SK-N-SH treated with all-trans-retinoic acid at 6 μM for 48 hours (cell line): ENCODE data around the gene KLHDC4.

Experiments used
- ATAC-seq: fragments of 200-7000 bp; cut with Tn5 transposase; 3 replicates; pipeline ENCODE4 v1.9.1; 2020; ENCODE audit warnings: mild to moderate bottlenecking, moderate library complexity
- ARNTL ChIP-seq: fragments of 450-650 bp; formaldehyde crosslinking; IDR thresholded peaks from 2 replicates; pipeline ENCODE4 v1.5.0; 2020; ENCODE audit warnings: low read depth, mild to moderate bottlenecking, moderate library complexity, borderline replicate concordance
- BACH2 ChIP-seq: fragments of 250-450 bp; sonication (Bioruptor Pico); IDR thresholded peaks from 2 replicates; pipeline ENCODE4 v1.9.0; 2021; ENCODE audit warnings: mild to moderate bottlenecking, borderline replicate concordance
- CREB5 ChIP-seq: fragments of 250-450 bp; sonication (Bioruptor Pico); IDR thresholded peaks from 2 replicates; pipeline ENCODE4 v1.5.1; 2020; ENCODE audit warnings: low read depth, mild to moderate bottlenecking, moderate library complexity
- CSDC2 ChIP-seq: fragments of 250-450 bp; sonication (Bioruptor Pico); IDR thresholded peaks from 2 replicates; pipeline ENCODE4 v1.5.0; 2020; ENCODE audit warnings: mild to moderate bottlenecking, moderate library complexity
- CSRNP3 ChIP-seq: fragments of 250-450 bp; sonication (Bioruptor Pico); IDR thresholded peaks from 2 replicates; pipeline ENCODE4 v1.5.1; 2021; ENCODE audit warnings: mild to moderate bottlenecking, moderate library complexity
- ESRRG ChIP-seq: fragments of 250-450 bp; sonication (Bioruptor Pico); IDR thresholded peaks from 2 replicates; pipeline ENCODE4 v1.6.1; 2021; ENCODE audit warnings: mild to moderate bottlenecking
- GLIS3 ChIP-seq: fragments of 250-450 bp; sonication (Bioruptor Pico); IDR thresholded peaks from 2 replicates; pipeline ENCODE4 v1.5.0; 2020; ENCODE audit warnings: mild to moderate bottlenecking, moderate library complexity
- ISL1 ChIP-seq: fragments of 250-450 bp; sonication (Bioruptor Pico); IDR thresholded peaks from 2 replicates; pipeline ENCODE4 v2.1.2; 2022; ENCODE audit warnings: mild to moderate bottlenecking, moderate library complexity
- OSR1 ChIP-seq: fragments of 250-450 bp; sonication (Bioruptor Pico); IDR thresholded peaks from 2 replicates; pipeline ENCODE4 v1.8.0; 2022; ENCODE audit warnings: moderate library complexity, mild to moderate bottlenecking, inconsistent platforms
- PATZ1 ChIP-seq: fragments of 250-450 bp; sonication (Bioruptor Pico); IDR thresholded peaks from 2 replicates; pipeline ENCODE4 v1.8.0; 2020; ENCODE audit warnings: mild to moderate bottlenecking, moderate library complexity, borderline replicate concordance
- POU6F1 ChIP-seq: fragments of 250-450 bp; sonication (Bioruptor Pico); IDR thresholded peaks from 2 replicates; pipeline ENCODE4 v1.8.0; 2021; ENCODE audit warnings: low read depth, mild to moderate bottlenecking, moderate library complexity, borderline replicate concordance
- PPARA ChIP-seq: fragments of 250-450 bp; sonication (Bioruptor Pico); IDR thresholded peaks from 2 replicates; pipeline ENCODE4 v1.5.0; 2020; ENCODE audit warnings: mild to moderate bottlenecking, borderline replicate concordance
- RARB ChIP-seq: fragments of 250-450 bp; sonication (Bioruptor Pico); IDR thresholded peaks from 2 replicates; pipeline ENCODE4 v1.8.0; 2021; ENCODE audit warnings: mild to moderate bottlenecking, moderate library complexity
- SNAI2 ChIP-seq: fragments of 250-450 bp; sonication (Bioruptor Pico); IDR thresholded peaks from 2 replicates; pipeline ENCODE4 v1.5.0; 2020; ENCODE audit warnings: mild to moderate bottlenecking, moderate library complexity
- TCF4 ChIP-seq: fragments of 250-450 bp; sonication (Bioruptor Pico); IDR thresholded peaks from 2 replicates; pipeline ENCODE4 v1.8.0; 2021; ENCODE audit warnings: mild to moderate bottlenecking, moderate library complexity, borderline replicate concordance
- TOX ChIP-seq: fragments of 250-450 bp; sonication (Bioruptor Pico); IDR thresholded peaks from 2 replicates; pipeline ENCODE4 v1.8.0; 2021; ENCODE audit warnings: mild to moderate bottlenecking, moderate library complexity, borderline replicate concordance
- TSHZ2 ChIP-seq: fragments of 250-450 bp; sonication (Bioruptor Pico); IDR thresholded peaks from 2 replicates; pipeline ENCODE4 v1.5.0; 2020; ENCODE audit warnings: mild to moderate bottlenecking, moderate library complexity
- ZC3H10 ChIP-seq: fragments of 250-450 bp; sonication (Bioruptor Pico); IDR thresholded peaks from 2 replicates; pipeline ENCODE4 v1.5.1; 2021; ENCODE audit warnings: mild to moderate bottlenecking, moderate library complexity
- ZFP3 ChIP-seq: fragments of 250-450 bp; sonication (Bioruptor Pico); IDR thresholded peaks from 2 replicates; pipeline ENCODE4 v1.5.0; 2020; ENCODE audit warnings: mild to moderate bottlenecking, moderate library complexity
- ZFP30 ChIP-seq: fragments of 450-650 bp; formaldehyde crosslinking; IDR thresholded peaks from 2 replicates; pipeline ENCODE4 v1.5.0; 2022; ENCODE audit warnings: mild to moderate bottlenecking, moderate library complexity
- ZNF565 ChIP-seq: fragments of 450-650 bp; formaldehyde crosslinking; conservative IDR thresholded peaks from 2 replicates; pipeline ENCODE4 v1.5.0; 2020; ENCODE audit warnings: low read depth, mild to moderate bottlenecking, moderate library complexity
- ZNF70 ChIP-seq: fragments of 450-650 bp; formaldehyde crosslinking; IDR thresholded peaks from 2 replicates; pipeline ENCODE4 v1.5.0; 2020; ENCODE audit warnings: mild to moderate bottlenecking, moderate library complexity
- ZNF8 ChIP-seq: fragments of 450-650 bp; formaldehyde crosslinking; IDR thresholded peaks from 2 replicates; pipeline ENCODE4 v1.5.0; 2020; ENCODE audit warnings: mild to moderate bottlenecking, moderate library complexity

The KLHDC4 gene

GRCh38 chr16:87757841-87758426 lies 7.9 kb downstream of the KLHDC4 start:
- ATAC-seq: no peak
- no peak for TF ChIP-seq ZC3H10 (CRISPR knock-in tag)
- no peak for TF ChIP-seq GLIS3 (CRISPR knock-in tag)
- TF ChIP-seq ZNF565 (CRISPR knock-in tag): no peak
- no peak for TF ChIP-seq ZNF70
- TF ChIP-seq POU6F1 (CRISPR knock-in tag): no peak
- no peak for TF ChIP-seq CSRNP3 (CRISPR knock-in tag)
- no peak for TF ChIP-seq ZNF8 (CRISPR knock-in tag)
- no peak for TF ChIP-seq TOX
- no peak for TF ChIP-seq TCF4
- no peak for TF ChIP-seq PATZ1 (CRISPR knock-in tag)
- no peak for TF ChIP-seq CREB5
- TF ChIP-seq ZFP3 (CRISPR knock-in tag): no peak
- no peak for TF ChIP-seq BACH2 (CRISPR knock-in tag)
- no peak for TF ChIP-seq ARNTL (CRISPR knock-in tag)
- TF ChIP-seq TSHZ2 (CRISPR knock-in tag): no peak
- no peak for TF ChIP-seq ZFP30
- no peak for TF ChIP-seq OSR1 (CRISPR knock-in tag)
- no peak for TF ChIP-seq ESRRG (CRISPR knock-in tag)
- no peak for TF ChIP-seq PPARA (CRISPR knock-in tag)

GRCh38 chr16:87754535-87754934 lies 11.3 kb downstream of the KLHDC4 start:
- no peak for ATAC-seq

More at GRCh38 chr16:87754535-87754934, 11.3 kb downstream of the KLHDC4 start:
- TF ChIP-seq OSR1 (CRISPR knock-in tag): no peak
- no peak for TF ChIP-seq ZNF70
- TF ChIP-seq ZC3H10 (CRISPR knock-in tag): no peak
- TF ChIP-seq TCF4: no peak
- no peak for TF ChIP-seq CSRNP3 (CRISPR knock-in tag)
- no peak for TF ChIP-seq TSHZ2 (CRISPR knock-in tag)
- TF ChIP-seq TOX: no peak
- no peak for TF ChIP-seq PPARA (CRISPR knock-in tag)
- no peak for TF ChIP-seq SNAI2 (CRISPR knock-in tag)
- TF ChIP-seq ESRRG (CRISPR knock-in tag): no peak
- no peak for TF ChIP-seq ARNTL (CRISPR knock-in tag)
- TF ChIP-seq ZNF565 (CRISPR knock-in tag): no peak
- TF ChIP-seq ZFP30: no peak
- no peak for TF ChIP-seq POU6F1 (CRISPR knock-in tag)
- no peak for TF ChIP-seq CSDC2 (CRISPR knock-in tag)
- TF ChIP-seq RARB (CRISPR knock-in tag): no peak
- TF ChIP-seq GLIS3 (CRISPR knock-in tag): no peak
- TF ChIP-seq ZNF8 (CRISPR knock-in tag): no peak
- TF ChIP-seq BACH2 (CRISPR knock-in tag): no peak
- no peak for TF ChIP-seq ISL1 (CRISPR knock-in tag)
